G401 (cell line): ENCODE results near the gene CAB39. TPM values are rescaled to one million over a fixed set of nuclear protein-coding genes. Genes with fewer than 3 reads are reported as not detected.

Source experiments
- DNase-seq: peaks from one replicate; pipeline ENCODE4 v3.0.0-alpha.2; 2015; ENCODE audit warnings: low spot score
- in situ Hi-C: cut with HindIII; loops from 2 replicates; pipeline ENCODE4 v1.10.0; 2016; ENCODE audit warnings: low sequenced_read_pairs, mixed read lengths
- total RNA-seq: library from RNA; depleted of rRNA; stranded (reverse); fragments of >200 nt; shearing (Covaris generic); gene quantifications from 2 replicates; pipeline ENCODE4 v1.2.3, GENCODE V29; 2014

Gene CAB39
- total RNA-seq, 1 experiment from 2014 or later = 27.7 TPM

DNA sequence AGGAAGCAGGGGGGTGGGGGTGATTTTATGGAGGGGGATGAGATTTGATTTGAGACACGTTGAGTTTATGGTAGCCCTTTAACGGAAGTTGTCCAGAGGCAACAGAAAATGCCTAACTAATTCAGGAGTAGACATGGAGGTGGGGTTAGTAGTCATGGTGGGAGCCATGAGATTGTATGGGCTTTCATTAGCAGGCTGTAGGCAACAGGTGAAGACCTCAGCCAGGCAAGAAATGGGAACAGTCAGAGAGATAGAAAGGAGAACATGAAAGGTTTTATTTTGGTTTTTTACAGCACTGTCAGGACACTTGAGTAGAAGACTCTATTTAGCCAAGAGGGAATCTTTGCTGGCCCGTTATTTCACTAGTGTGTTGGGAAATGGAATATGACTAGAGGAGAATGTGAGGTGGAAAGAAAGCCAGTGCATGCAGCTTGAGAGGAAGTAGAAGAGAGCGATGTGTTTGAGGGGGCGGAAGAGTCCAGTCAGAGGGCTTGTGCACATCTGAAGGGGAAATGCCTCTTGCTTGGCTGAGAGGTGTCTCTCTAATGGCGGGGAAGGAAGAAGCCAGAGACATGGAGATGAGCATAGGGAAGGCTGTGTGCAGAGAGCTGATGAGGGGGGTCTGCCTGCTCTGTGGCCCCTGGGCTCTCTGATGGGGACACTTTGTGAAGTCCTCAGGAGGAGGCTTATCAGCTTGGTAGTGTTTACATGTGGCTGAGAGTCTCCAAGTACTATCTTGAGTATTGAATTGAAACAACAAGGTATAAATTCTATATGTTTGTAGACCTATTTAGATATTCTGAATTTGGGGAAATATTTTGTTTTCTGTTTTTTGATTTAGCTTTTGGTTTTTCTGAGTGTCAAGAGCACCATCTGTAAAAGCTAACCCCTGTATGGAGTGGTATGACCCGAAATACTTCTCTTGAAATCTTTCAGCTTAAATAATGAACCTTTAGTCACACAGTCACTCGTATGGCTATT is 85.2 kb downstream of the CAB39 start:
- DNase-seq = no peak
- in situ Hi-C loops = no loop called here

DNA sequence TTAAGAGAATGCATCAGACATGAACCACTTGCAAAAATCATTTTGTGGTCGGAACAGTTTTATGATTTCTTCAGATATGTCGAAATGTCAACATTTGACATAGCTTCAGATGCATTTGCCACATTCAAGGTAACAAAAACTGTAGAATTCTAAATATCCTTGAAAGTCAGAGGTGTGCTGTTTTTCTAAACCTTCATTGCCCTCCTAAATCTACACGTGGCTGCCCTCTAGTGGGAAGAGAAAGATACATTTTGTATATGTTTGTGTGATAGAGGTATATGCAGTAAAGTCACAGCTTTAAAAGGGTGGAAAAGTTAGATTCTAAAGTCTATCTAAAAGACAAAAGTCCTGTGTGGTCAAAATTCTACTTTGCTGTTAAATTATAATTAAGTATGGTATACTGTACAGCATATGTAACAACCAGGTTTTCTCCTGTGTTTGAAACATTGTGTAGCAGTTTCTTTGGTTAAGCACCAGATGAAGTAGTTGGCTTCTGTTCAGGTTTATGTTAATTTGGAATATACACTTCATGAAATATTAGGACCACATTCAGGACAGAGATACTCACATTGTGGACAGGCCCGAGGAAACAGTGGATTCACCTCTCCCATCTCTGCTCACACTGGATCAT is 86.2 kb downstream of the CAB39 start:
- in situ Hi-C loops = no loop called here
- peak; percentile 63 for DNase-seq

DNA sequence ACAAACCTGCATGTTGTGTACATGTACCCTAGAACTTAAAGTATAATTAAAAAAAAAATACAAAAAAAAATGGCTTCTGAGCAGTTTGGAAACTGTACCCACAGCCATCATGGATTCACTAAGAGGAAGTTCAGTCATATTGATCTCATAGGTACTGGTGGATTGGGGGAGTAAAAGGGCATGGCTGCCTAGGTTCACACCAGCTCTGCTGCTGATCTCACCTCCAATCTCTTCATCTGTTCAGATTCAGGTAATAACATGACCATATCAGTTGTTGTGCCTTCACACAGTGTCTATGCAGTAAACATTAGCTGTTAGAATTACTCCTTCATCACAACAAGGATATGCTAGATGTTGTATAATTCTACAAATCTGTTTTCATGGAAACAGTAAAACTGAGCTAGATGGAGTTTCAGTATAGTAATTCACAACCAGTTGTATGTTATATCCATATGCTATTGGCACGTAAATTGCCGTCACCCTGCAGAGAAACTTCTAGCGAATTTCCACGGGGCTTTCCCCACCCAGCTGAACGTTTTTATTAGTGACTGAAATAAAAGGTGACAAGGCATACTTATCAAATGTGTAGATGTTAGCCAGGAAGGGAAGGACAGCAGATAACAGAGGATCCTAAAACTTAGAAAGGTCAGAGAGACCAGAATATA is 92.8 kb downstream of the CAB39 start:
- DNase-seq = no peak
- in situ Hi-C loops = no loop called here

DNA sequence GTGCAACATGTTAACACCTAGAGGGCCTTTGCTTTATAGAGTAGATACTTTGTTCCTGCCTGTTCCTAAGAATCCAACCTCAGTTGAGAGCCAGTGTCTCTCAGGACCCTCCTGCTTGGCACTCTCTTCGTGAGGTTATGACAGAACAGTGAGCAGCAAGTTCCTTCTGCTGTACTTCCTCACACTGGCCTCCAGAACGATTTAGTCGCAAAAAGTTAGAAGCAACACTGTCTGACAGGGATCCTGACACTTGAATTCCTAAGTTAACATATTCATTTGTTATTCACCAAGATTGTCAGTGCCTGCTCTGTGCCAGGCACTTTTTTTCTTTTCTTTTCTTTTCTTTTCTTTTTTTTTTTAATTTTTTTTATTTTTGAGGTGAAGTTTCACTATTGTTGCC is 95.1 kb downstream of the CAB39 start:
- DNase-seq = no peak
- in situ Hi-C loops = no loop called here

DNA sequence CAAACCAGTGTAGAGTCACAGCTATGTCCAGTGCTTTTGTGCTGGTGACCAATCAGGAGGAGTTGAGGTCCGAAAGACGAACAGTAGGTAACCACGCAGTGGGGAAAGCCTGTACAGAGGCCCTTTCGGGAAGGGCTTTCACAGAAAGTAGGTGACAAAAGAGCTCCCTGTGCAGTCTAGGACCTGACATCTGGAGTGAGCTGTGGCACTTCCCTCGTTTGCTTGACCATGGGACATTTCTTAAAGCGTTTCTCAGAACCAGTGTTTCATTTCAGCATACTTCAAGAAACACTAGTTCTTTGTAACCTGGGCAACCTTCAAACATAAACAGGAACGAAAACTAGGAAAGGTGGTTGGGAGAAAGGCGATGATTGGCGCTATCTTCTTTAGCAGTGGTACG is 96.4 kb downstream of the CAB39 start:
- DNase-seq = no peak
- in situ Hi-C loops = no loop called here

DNA sequence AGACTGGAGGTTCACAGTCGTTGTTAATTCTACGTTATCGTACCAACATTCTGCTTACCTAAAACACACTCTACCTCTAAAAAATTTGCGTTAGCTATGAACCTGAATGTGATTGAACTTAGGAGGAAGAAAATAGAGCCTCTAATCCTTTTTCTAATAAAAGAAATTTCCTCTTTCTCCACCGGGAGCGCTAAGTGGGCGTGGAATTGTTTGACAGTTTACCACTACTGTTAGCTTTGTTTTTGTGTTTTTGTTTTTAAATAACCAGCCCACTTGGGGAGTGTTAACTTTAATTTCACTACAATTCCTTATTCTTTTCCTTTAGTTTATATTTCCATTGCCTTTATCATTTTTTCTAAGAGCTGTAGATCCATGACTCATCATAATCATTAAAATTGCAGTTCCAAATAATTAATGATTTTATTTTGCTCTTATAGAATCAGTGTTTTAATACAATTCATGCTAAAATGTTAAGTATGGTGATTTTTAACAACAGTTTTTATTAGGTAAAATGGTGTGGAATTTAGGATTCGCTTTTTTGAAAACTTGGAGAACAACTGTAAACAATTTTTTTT is 97.1 kb downstream of the CAB39 start:
- in situ Hi-C loops = no loop called here
- no peak for DNase-seq

DNA sequence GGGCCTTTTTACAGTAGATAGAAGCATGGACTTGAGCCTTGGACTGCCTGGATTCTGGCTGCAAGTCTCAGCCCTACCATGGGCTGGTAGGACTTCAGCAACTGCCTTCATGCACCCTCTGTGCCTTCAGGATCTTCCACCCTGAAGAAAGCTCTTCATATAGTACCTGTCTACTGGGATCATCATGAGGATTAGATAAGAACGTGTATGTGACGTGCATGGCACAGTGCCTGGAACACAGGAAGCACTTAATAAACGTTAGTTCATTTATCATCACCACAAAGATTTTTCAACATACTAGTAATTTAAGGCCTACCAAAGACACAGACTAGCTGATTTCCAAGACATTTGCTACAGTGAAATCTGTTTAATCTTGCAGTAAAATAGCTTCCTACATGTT is 98.9 kb downstream of the CAB39 start:
- in situ Hi-C loops = no loop called here

DNA sequence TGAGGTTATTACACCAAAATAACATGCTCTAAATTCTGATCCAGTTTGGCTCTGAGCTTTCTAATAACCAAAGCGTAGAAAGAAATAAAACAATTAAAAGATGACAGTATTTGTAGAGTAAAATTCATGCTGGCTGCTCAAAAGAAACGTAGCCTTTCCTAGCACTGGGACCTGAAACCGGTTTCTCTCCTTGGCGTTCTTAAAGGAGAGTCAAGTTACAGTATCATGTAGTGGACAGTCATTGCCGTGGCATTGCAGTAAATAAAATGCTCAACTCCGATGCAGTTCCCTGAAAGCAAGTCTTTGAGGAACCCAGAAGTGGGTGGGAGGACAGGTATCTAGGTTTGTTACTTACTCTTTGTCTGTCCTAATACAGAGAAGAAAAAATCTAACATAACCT is 99.4 kb downstream of the CAB39 start:
- DNase-seq = no peak
- in situ Hi-C loops = no loop called here

More for the DNA sequence above, 98.9 kb downstream of the CAB39 start:
- DNase-seq = no peak

DNA sequence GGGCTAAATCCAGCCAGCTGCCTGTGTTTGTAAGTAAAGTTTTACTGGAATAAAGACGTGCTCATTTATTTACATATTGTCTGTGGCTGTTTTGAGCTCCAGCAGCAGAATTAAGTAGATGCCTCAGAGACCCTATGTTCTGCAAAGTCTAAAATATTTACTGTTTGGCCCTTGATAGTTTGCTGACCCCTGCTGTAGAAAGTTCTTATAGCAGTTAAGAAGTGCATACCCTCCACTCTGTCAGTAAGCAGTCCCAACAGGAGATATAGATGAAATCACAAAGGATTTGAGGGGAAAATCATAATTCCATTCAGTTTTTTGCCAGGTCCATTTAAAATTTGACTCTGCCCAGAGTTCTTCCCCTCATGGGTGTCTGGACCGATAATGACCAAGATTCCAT is 102.0 kb downstream of the CAB39 start:
- in situ Hi-C loops = no loop called here

DNA sequence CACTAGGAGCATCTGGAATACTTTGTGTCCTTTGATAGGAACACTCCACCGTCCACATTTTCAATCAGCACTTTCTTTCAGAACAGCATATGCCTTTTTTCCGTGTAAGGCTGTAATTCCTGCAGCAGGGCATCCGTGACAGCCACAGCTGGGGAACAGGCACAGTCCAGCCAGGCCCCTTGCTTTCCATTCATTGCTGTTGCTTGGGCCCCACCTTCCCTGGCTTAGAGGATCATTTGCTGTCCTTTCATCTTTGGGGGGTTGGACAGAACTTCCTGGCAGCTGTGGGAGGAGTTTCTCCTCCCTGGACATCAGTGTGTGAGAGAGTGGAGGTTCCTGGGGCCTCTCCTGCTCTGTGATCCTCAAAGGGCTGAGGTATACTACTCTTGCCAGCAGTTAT is 102.4 kb downstream of the CAB39 start:
- in situ Hi-C loops = no loop called here
- DNase-seq = no peak

More for the DNA sequence above, 102.0 kb downstream of the CAB39 start:
- DNase-seq = no peak

DNA sequence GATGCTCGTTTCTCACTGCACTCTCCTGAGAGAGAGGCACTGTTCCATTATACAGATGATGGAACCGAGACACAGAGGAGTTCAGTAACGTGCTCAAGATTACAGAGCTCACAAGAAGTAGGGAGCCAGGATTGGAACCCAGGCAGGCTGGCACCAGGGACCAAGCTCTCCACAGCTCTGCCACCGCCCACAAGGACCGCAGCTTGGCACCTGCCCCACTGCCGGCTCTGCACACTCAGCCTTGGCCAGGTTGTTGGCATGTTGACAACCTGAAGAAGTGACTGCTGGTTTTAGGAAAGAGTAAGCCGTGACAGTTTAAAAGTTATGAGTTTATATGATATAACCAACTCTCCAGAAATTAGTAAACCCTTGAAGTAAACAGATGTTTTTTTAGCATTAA is 104.1 kb downstream of the CAB39 start:
- in situ Hi-C loops = no loop called here
- peak; percentile 60 for DNase-seq

DNA sequence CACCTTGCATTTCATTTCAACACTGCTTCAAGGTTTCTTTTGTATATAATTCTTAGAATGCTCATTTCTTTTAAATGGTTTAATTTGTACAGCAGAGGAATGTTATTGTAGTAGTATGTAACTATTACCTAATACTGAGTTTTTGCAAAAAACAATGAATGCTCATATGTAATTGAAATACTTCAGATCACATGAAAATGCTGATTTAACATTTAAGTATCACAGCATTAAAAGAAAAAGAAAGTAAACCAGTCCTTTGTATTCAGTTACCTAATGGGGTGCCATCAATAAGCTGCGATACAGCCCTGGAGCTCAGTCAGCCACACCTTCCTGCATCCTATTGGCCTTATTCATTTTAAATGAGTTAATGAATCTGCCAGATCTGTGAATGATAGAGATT is 106.8 kb downstream of the CAB39 start:
- DNase-seq = no peak
- in situ Hi-C loops = no loop called here

DNA sequence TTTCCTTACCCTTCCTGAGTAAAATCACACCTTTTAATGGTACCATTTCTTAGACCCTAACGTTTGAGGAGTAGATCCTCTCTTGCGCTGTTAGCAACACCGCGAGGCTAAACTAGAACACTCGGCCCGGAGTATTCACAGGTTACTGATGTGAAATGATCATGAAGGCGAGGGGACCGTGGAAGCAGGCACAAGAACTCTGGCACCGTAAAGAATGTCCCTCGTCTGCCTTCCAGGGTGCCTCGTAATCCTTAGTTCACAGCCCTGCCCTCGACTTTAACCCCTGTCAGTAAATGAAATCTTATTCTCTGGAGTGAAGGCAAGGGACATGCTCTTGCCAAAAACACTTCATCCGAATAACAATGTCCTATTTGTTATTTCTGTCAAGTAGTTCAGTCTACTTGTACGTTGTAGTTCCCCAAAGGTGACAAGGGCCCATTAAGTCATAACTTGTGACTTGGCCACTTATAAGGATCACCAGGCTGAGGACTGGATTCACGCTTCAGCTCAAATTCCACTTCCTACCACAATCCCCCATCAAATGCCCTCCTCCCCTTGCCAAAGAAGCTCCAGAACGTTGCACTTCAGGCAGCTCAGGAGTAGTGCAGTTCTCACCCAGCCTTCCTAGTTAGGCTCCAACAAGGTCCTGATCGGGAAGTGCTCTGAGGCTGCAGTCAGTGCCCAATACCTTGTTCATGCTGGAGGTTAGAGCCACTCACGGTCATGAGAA is 108.8 kb downstream of the CAB39 start:
- no peak for DNase-seq
- in situ Hi-C loops = no loop called here

DNA sequence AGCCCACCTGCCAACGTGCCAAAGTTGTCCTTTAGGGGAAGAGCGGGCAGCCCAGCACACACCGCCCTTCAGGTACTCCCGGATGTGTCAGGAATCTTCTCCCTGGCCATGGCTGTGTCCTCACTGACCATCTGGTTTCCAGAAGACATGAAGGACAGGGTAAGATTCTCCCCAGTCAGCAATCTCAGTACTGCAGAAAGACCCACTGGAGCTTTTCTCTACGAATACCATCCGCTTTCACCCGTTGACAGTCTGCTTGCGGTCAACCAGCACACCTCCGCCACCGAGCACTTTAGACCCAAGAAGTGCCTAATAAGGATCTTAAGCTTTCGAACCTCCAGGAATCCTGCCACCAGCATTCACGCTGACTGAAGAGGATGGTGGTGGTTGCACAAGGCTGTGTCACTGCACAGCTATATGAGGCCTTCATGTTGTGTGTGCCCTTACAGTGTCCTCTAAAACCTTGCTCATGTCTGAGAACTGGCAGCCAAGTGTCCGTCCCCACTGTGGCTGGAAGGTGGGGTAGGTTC is 109.4 kb downstream of the CAB39 start:
- DNase-seq = no peak
- in situ Hi-C loops = no loop called here

DNA sequence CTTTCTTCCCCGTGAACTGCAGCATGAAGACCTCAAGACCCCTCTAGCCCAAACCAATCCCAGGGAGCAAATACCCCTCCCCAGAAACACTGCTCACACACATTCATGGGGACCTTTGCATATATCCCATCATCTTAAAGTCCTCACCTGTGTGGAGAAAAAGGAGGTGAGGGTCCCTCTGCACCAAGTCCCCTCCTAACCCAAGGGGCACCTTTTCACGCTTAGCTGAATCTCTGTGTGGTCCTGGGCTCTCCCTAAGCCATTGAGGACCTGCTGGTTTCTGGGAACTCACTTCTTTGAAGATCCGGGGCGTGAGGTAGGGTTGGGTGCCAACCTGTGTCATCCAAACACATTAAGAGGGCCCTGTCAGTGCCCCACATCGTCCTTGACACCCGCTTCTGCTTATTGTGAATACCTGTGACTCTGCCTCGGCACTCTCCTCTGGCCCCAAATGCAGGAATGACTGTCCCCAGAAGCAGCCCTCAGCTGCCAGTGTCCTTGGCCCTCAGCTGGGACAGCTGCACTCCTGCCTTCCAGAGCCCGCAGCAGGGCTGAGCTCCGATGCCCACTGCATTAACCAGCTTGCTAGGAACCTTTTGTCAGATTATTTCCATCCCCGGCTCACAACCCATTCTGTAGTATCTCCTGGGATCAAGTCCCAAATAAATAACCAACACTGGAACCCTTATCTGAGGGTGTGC is 110.8 kb downstream of the CAB39 start:
- no peak for DNase-seq
- in situ Hi-C loops = no loop called here

DNA sequence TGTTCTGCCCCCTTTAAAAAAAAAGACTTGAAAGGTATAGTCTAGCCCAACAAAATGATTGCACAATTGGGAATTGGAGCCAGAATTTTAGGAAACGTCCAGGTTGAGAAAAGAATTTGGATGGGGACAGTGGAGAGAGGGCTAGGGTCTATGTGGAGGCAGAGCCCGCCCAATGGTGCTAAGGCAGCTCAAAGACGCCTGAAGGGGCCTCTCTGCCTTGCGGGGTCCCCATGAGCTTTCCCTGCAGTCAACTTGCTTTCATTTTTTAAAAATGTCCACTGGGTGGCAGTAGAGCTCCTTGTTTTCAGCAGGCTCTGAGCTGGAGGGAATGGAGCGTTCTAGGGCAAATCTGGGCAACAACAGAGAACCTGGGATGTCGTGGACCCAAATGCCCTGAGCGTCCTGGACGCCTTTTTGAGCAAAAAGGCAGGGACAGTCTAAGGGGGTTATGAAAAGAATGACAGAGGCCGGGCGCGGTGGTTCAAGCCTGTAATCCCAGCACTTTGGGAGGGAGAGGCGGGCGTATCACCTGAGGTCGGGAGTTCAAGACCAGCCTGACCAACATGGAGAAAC is 111.8 kb downstream of the CAB39 start:
- in situ Hi-C loops = no loop called here
- peak; percentile 85 for DNase-seq

DNA sequence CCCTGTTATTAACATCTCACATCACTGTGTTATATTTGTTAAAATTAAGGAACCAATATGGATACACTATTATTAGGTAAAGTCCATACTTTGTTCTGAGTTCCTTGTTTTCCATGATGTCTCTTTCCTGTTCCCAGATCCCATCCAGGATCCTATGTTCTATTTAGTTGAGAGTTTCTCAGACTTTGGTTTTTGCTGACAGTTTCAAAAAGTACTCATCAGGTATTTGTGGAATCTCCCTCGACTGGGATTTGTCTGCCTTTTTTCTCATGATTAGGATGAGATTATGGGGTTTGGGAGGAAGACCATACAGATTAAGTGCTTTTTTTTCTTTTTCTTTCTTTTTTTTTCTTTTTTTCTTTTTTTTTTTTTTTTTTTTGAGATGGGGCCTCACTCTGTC is 112.7 kb downstream of the CAB39 start:
- in situ Hi-C loops = no loop called here
- no peak for DNase-seq

DNA sequence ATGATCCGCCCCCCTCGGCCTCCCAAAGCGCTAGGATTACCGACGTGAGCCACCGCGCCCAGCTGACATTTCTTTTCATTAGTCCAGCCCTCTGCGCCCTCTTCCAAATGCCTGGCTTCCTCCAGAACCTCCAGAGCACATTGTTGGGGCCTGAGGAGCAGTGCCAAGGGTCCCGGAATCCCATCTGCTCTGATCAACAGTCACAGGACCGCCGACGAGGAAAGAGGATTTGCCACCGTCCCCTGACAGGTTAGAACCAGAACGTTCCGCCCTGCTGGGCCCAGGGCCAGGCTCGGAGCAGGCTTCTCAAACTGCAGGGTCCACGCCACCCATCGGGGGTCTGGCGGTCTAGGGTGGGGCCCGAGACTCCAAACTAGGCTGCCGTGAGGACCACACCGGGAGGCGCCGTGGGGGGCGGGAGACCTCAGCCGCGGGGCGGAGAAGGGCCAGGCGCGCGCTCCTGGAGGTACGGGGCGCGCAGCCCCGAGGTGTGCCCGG is 115.2 kb downstream of the CAB39 start:
- DNase-seq = no peak
- in situ Hi-C loops = no loop called here
